A204.1 (cell line): ENCODE data around the gene TSPAN31.

ENCODE experiments used
- FAIRE-seq: peaks from 2 replicates; lab custom pipeline; 2012; peaks lifted over from hg19 to GRCh38; lab: Jason Lieb, UNC

Gene TSPAN31

DNA sequence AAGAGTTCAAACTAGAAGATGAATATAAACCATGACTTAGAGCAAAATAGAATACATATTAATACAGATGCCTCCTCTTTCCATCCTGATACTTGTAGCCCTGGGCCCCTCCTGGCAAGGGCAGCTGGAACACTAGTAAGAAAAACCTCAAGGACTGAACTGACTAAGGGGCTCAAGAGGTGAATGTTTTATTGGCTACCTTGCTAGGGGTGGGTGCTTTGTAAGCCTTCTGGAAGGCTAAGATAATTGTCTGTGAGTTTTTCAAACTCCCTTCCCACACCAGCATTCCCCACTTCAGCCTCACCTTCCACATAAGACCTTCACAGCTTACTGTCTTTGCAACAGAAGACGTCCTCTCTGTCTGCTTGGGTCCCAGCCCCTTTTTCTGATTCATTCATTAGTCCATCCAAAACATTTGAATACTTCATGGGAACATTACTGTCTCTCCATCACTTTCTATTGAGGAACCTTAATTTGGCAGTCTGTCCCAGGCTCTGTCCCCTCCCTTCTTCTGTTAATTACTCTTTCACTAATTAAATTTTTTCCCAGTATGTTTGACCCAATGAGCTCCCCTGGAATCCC, 9.0 kb downstream of the TSPAN31 start:
- FAIRE-seq, result no peak

DNA sequence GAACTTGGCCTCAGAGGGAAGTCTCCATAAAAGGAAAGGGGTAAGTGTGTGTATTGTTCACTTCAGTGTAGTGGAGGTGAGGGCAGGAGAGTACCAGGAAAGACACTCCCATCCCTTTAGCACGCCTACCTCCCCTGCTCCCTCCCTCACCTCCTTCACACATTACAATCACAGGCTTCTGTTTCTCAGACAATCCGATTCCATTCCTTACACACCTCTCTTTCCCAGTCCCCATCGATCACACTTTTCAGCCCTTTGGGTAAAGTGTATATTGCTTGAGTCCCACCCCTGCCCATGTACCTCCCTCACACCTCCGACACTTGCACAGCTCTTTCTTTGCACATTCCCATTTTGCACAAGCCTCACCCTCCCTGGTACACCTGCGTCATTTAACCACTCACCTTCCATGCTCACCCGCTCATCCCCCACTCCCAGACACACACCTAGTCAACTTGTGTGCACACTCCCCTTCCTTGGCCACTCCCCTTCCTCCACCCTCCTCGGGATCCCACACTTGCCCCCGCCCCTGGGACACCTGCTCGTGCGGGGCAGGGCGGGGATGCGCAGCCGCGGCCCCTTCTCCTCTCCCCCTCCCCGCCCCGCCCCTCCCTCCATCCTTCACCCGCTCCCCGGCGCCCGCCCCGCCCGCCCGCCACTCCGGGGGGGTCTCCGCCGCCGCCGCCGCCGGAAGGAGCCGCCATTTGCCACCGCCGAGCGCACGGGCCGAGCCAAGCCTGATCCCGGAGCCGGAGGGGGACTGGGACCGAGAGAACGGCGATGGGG, 9.8 kb downstream of the TSPAN31 start, which contains the start of gene MARCHF9:
Gene MARCHF9, plus strand, starts transcription at position 693 of the 783 bp plus-strand sequence. CDS start 426 bp downstream, outside the sequence.
- FAIRE-seq, result no peak

DNA sequence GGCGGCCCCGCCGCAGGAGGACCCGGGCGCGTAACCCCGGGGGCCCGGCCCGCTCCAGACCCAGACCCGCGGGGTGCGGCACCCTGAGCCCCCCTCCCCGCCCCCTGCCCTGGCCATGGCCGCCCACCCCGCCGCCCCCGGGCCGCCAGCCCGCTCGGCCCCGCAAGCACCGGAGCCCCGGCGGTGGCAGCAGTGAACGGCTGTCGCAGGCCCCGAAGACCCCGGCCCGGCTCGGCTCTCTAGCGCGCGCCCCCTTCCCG, 10.3 kb downstream of the TSPAN31 start:
- FAIRE-seq, result no peak

DNA sequence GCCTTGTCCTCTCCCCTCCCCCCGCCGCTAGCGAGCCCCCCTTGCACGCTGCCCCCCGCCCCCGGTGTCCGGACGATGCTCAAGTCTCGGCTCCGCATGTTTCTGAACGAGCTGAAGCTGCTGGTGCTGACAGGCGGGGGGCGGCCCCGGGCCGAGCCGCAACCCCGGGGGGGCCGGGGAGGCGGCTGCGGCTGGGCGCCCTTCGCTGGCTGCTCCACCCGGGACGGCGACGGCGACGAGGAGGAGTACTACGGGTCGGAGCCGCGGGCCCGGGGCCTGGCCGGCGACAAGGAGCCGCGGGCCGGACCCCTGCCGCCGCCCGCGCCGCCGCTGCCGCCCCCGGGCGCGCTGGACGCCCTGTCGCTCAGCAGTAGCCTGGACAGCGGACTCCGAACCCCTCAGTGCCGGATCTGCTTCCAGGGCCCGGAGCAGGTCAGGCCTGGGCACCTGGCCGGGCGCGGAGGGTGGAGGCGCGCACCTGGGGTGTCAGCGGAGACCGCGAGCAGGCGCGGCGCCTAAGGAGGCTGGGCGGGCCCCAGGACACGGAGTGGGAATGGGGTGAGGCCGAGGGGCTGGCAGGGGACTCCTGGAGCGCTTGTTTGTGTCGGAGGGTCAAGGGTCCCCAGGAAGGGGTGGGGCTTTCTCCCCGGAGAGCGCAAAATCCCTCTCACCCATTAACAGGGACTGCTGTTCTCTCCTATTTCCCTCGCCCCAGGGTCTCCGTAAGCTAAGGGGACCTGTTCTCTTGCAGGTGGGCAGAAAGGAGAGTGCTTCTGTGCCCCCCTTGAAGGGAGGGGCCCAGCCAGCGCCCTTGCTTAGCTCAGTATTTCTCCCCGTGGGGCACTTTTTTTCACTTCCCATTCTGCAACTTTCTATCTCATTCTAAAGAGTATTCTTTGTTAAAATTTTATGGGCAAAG, 10.9 kb downstream of the TSPAN31 start:
- FAIRE-seq, result no peak

DNA sequence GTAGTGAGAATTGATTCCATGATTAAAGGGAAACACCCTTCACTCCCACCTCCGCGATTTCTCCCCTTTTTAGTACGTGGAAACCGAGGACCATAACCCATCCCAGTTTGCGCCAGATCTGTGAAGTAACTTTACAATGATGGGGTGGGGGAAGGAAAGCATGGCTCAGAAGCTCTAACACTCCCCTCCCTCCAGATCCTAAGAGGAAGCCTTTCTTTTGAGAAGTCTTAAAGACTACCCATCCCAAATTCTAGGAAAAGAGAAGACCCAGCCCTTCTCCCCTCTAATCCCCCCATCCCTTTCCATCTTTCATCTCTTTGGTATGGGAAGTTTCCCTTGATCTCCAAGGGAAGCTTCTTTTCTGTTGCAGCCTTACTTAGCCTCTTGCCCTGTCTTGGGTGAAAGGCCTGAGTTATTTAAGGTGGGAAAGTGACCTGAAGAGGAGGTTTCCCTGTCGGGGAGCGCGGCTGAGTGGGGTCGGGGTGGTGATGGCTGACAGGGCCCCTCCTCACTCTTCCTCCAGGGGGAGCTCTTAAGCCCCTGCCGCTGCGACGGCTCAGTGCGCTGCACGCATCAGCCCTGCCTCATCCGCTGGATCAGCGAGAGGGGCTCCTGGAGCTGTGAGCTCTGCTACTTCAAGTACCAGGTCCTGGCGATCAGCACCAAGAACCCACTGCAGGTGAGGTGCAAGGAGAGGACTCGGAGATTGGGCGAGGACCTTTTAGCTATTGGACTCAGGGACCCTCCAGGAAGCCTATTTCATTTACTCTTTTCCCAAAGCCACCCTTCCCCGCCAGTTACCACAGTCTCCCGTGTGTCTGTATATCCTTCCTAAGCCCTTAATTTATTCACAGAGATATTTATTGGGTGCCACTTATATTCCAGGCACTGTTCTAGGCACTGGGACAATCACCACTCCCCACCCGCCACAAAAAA, 11.8 kb downstream of the TSPAN31 start:
- no peak for FAIRE-seq

DNA sequence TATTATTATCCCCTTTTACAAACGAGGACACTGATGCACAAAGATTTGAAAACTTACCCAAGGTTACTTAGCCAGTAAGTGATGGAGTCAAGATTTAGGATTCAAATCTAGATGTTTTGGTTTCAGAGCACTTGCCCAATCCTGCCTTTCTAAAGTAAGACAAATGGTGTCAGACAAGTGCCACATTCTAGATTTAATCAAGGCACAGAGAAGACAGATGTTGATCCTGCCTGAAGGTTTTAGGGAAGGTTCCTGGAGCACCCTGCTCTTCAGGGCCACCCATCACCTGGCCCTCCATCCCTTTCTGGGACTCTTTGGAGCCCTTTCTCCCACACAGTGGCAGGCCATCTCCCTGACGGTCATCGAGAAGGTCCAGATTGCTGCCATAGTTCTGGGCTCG, 12.9 kb downstream of the TSPAN31 start:
- FAIRE-seq, result no peak

DNA sequence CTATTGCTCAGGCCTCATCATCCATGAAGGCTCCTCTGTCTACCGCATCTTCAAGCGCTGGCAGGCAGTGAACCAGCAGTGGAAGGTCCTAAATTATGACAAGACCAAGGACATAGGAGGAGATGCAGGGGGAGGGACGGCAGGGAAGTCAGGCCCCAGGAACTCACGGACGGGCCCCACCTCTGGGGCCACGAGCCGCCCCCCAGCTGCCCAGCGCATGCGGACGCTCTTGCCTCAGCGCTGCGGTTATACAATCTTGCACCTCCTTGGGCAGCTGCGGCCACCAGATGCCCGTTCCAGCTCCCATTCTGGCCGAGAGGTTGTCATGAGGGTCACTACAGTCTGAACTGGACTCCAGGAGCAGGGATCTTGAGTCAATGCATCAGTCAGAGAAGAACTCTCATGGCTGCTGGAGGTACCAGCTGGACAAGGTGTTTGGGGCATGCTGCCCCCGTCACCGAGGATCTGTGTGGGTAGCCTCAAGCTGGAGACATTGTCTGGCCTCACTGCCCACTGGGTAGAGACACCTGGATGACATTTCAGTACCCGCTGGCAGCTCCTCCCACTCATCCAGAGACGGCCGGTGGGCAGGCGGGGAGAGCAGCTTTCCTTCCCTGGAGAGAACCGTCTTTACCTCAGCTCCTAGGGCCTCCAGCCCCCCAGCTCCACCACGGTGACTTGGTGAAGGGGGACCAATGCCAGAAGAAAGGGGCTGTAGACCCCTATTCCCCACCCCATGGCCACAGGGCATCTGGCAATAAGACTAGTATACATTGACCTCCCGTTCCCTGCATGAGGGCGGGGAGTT, 13.9 kb downstream of the TSPAN31 start:
- no peak for FAIRE-seq

DNA sequence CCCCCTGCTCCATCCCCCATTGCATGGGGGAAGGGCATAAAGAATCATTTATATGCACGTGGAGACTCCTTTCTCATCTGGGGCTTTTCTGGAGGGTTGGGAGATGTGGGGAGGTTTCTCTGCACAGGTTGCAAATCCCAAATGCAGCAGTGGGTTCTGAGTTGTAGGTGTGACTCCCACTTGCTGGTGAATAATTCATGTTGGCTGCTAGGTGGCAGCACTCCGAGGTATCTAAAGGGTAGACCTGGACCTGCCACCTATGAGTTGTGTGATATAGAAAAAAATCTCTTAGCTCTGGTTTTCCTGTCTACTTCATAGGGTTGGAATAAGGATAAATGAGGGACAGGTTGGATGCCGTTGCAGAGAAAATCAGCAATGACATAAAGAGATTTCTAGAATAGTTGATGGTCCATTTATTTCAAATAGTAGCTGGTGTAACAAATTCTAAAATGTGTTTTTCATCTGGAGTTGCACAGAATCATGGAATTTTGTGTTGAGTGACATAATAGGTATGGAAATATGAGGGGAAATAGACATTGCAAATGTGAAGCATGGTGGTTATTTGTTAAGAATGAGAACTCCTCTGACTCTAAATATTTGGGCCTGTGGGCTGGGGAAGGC, 14.6 kb downstream of the TSPAN31 start:
- FAIRE-seq, result no peak

DNA sequence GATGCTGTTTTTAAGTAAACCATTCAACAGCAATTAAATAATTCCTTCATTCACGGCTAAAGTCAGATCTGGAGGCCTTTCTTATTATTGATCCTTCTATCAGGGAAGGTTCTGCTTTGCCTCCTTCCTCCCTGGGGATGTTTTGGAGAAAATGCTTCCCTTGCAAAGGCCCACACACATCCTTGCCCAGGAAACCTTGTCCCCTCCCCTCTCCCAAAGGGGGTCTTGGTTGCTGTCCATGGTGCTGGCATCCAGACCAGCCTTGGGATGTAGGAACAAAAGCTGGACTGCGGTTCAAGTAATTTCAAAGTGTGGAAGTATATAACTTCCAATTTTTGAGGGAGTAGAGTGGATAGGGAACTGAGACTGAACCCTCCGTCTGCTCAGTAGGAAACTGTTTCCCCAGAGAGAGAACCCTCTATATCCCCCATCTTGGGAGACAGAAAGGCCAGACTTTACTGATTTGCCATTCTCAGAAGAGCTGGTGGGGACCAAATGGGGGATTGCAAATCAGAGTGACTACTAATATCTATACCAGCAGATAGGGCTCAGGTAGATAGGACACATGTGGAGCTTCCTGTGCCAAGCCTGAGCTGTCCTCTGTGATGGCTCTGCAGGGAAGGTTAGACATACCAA, 15.6 kb downstream of the TSPAN31 start:
- FAIRE-seq, result no peak

DNA sequence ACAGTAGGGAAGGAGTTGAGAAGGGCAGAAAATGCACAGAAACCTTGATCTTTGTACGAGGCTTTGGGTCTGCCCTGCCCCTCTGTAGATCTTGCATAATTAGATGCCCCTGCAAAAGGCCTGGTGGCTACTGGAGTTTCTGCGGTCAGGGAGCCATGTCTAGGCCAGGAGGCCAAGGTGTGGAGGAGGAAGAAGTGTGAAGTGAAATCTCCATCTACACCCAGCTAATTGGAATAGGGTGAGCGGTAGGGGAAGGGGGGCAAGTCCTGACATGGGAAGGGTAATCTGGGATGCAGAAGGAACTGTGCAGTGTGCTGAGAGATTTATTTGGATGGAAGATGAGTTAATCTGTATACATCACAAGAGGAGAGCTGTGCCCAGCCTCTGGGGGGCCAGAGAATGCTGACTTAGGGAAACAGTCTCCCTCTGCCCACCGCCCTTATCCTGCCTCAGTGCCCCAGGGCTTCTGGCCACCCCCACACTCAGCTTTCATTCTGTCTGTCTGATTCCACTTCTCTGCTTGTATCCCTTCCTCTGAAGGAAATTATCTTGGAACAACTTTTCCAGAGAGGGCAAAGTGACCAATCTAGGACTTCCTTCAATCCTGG, 16.7 kb downstream of the TSPAN31 start:
- no peak for FAIRE-seq

DNA sequence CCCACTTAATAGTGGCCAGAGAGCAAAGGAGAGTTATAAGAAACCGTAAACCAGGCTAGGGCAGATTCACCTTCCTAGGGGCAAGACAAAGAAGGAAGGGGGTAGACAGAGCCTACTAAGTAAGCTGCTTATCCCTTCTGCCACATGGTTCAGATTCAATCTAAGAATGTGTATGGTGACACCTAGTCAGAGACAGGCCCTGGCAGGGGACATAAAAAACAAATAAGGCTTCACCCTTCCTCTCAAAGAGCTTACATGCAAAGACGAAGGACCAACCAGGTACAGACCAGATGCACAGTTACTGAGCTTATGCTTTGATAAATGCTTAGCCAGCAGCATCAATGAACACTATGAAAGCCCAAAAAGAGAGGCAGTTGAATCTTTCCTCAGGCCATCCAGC, 17.6 kb downstream of the TSPAN31 start:
- no peak for FAIRE-seq

DNA sequence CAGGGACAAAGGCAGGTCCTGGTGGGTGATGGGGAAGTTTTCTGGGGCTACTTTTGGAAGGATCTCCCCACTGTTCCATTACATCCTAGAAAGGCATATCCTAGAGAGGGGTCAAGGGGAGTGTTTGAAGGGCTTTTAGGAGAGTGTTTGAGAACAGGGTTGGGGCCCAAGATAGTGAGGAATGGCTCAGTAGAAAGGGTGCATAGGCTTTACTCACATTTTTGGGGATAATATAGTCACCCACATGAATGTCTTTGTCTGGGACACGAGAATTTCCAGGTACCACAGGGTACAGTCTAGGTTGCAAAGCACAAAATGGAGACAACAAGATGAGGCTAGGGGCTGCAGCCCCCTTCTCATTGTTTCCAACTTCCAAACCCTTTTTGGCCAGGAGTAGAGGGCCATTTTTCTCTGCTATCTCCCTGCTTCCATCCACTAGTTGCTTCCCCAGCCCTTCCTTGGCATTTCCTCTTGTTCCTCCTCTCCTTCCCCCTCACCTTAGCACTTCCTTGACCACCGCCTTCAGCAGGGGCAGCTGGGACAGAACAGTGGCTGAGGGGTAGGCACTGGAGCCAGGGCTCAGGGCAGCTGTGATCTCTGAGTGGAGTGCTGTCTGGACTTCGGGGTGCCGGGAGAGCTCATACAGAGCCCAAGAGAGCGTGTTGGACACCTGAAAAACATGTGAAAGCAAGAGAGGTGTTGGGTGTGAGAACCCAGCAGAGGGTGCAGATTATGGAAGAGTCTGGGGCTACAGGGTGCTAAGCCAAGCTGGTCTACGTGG, 19.2 kb downstream of the TSPAN31 start:
- FAIRE-seq, result no peak

DNA sequence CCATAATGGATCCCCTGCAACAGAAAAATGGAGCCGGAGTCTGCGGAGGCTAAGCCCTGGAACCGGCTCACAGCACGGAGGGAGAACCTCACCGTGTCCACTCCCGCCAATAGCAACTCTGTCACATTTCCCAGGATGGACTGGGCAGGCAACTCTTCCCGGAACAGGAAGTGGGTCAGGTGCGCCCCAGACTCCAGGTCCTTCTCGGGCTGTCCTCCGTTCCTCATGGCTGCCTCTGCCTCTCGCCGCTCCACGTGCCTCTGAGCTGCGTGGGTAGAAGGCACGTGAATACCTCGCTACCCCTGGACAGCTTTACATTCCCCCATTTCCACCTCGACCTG, 19.8 kb downstream of the TSPAN31 start:
- FAIRE-seq, result no peak

DNA sequence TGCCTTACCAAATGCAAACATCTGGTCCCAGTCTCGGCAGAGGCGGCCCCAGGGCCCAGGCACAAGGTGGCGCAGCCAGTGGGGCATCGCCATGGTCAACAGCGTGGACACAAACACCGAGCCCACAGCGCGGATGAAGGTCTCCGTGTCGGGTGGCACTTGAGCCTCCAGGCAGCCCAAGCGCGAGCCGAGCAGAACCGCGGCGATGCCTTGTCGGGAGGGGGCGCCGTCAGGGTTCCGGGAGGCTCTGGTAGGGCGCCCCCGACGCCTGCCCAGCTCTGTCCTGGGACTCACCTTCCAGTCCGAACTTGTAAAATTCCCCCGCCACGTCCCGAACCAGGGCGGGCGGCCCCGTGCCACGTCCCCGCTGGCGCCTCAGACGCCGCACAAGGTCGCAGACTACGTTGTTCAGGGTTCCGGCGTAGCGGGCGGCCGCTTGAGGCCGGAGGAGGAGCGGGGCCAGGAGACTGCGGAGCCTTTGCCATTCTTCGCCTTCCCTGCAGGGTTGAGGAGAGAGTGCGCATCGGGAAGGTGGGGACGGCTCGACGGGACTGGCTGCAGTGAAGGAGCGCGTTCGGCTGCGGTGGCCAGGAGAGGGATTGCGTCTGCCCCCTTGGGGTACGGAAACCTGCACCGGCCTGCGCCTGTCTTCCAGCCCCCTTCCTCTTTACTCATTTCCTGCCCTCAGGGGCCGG, 20.3 kb downstream of the TSPAN31 start:
- FAIRE-seq, result no peak

DNA sequence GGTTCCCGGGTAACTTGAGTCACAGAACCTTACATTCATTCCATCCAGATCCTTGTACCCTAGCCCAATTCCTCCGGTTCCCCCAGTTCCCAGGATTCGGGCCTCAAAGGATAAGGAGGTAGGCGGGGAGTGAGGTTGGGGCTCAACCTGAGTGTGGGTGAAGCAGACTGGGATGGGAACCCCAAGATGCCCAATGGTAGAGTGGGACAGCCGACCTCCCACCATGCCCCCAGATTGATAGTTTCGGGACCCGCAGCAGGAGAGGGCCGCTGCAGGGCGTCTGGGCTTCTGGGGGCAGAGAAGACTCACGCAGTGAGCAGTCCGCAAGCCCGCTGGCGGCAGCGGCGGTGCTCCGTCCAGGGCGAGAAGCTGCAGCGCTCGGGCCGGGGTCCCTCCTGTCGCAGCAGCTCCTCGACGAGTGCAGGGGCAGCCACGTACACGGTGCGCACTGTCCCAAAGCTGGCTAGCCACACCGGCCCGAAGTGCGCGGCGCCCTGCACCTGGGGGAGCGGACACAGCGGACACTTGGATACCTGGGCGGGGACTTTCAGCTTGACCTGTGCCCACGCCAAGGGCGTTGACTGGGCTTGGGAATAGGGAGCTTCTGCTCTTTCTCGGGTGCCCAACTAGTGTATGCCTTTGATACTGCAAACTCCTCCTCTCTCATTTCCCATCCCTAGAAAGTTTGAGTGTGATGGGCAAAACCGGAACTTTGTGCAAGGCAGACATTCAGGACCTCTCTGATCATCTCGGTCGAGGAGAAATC, 21.0 kb downstream of the TSPAN31 start:
- no peak for FAIRE-seq

DNA sequence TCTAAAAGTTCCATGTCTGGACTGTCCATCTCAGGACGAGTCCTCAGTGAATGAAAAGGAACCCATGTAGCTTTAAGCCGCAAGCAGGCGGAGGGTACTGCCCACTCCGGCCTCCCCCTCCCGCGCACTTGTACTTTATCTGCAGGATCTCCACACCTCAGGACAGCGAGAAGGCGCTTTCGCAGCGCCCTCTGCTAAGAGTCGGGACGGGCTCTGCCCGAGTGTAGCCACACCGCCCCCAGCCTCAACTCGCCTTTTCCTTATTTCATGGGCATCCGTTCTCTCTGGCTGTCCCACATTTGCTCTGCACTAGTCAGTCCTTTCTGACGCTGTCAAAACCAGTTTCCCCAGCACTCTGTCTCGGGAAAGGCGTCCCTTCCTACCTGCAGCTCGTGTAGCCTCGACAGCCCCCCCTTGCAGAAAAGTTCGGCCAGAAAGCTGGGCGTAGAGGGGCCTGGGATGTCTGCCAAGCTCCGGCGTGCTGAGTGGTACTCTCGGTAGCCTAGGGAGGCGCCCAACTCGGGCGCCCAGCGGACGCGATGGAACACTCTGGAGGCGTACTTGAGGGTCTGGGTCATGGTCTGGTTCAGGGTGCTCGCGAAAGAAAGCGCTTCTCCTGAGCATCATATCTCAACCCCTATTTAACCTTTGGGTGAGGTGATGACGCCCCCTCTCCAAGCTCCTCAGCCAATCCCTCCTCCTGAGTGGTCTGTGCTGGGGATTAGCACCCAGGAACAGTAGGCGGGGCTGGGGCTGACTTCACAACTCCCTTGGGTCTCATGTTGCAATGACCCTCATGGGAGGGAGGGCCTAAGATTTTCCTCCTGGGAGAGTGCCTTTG, 21.8 kb downstream of the TSPAN31 start, which contains the start of gene CYP27B1:
Gene CYP27B1, minus strand, starts transcription at position 615 of the 841 bp plus-strand sequence. Its CDS starts 37 bp downstream, at position 578.
- FAIRE-seq, result no peak

DNA sequence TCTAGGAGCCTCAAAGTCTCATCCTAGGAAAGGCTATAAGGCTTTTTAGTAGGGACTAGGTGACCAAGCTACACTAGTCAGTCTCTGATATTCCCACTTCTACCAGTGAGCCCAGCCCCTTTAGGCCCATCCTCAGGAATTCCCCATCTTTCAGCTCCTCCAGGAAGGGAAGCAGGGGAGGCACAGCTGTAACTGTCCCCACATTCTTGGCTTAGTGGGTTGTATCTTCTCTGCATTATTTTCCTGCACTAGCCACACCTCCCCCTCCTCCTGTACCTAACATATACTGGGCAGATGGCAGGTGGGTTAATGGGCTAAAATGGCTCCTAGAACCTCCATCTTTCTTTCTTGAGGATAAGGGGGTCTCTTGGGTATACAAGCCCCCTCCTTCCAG, 22.5 kb downstream of the TSPAN31 start:
- FAIRE-seq, result no peak
